Measurements from ENCODE around the gene MOB3B.

Gene MOB3B

GRCh38 chr9:27276193-27277030 lies 253.2 kb downstream of the MOB3B start:
- Histone ChIP-seq H3K4me2 (ENCODE audit: low read length) (peak overlapping the region; percentile 28; the same call in 1 of the 2 replicates), H3K9me3 (ENCODE audit: control insufficient read depth, insufficient read depth, low read length) (no peaks in the 10 kb centered on the region), H3K9me2 (replicated peaks; ENCODE audit: control insufficient read depth, low read length) (no peaks in the 10 kb centered on the region), H3K36me3 (ENCODE audit: control insufficient read depth, low read length) (no peaks in the 10 kb centered on the region), H3K4me3 (ENCODE audit: low read length) (no peak overlapping the region), H3K4me1 (ENCODE audit: control insufficient read depth, low read length) (peaks cover 18% of the 10 kb centered on the region), H3K79me2 (ENCODE audit: control insufficient read depth, low read length) (no peaks in the 10 kb centered on the region), H3K27ac (ENCODE audit: low read depth, low read length) (no peak overlapping the region), H3F3A (ENCODE audit: control insufficient read depth, insufficient read depth) (no peaks in the 10 kb centered on the region), H3K27me3 (ENCODE audit: control insufficient read depth, low read length) (peaks cover 5% of the 10 kb centered on the region), H4K20me1 (ENCODE audit: control insufficient read depth, insufficient read depth, low read depth, low read length) (no peaks in the 10 kb centered on the region)
- no peak for TF ChIP-seq EZH2phosphoT487 (IDR thresholded peaks at IDR 0.05; ENCODE audit: borderline replicate concordance, low read length)
- TF ChIP-seq, protein P1, sequence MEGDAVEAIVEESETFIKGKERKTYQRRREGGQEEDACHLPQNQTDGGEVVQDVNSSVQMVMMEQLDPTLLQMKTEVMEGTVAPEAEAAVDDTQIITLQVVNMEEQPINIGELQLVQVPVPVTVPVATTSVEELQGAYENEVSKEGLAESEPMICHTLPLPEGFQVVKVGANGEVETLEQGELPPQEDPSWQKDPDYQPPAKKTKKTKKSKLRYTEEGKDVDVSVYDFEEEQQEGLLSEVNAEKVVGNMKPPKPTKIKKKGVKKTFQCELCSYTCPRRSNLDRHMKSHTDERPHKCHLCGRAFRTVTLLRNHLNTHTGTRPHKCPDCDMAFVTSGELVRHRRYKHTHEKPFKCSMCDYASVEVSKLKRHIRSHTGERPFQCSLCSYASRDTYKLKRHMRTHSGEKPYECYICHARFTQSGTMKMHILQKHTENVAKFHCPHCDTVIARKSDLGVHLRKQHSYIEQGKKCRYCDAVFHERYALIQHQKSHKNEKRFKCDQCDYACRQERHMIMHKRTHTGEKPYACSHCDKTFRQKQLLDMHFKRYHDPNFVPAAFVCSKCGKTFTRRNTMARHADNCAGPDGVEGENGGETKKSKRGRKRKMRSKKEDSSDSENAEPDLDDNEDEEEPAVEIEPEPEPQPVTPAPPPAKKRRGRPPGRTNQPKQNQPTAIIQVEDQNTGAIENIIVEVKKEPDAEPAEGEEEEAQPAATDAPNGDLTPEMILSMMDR (IDR thresholded peaks at IDR 0.05; ENCODE audit: low read depth, low read length, poor library complexity, severe bottlenecking), result peak; percentile 79
